Body of pancreas (tissue), 4 donors: ENCODE data around the gene BCAP29. TPM values are rescaled to one million over a fixed set of nuclear protein-coding genes. Genes with fewer than 3 reads are reported as not detected.

ENCODE experiments used
- ATAC-seq: fragments of 150-250 bp; one replicate; pipeline ENCODE4 v1.9.1; 2016
- DNase-seq, 4 donors: peaks; one replicate each; pipeline ENCODE4 v3.0.0-alpha.2; 2019
- H3K27ac ChIP-seq, 4 donors: fragments of 200-600 bp; sonication (generic); 1 replicate in 3 of 4; 2 replicates in 1 of 4; pipeline versions ENCODE4 v1.5.1 to v1.6.1; 2016 to 2019; ENCODE audit warnings: mild to moderate bottlenecking in 1 of 4, mixed read lengths in 1 of 4, moderate library complexity in 1 of 4
- H3K27me3 ChIP-seq, 2 donors: fragments of 200-600 bp; sonication (generic); one replicate each; pipeline ENCODE4 v1.6.0; 2016; ENCODE audit warnings: mild to moderate bottlenecking in 1 of 2
- H3K36me3 ChIP-seq, 2 donors: fragments of 200-600 bp; sonication (generic); replicated peaks in 1 of 2; 2 replicates each; pipeline ENCODE4 v1.5.1; 2016; ENCODE audit warnings: low read depth in 2 of 2; ENCODE audit not compliant: insufficient read depth in 1 of 2
- H3K4me1 ChIP-seq: fragments of 200-600 bp; sonication (generic); one replicate; pipeline ENCODE4 v1.6.0; 2016
- H3K4me3 ChIP-seq, 2 donors: fragments of 200-600 bp; sonication (generic); 1 replicate in 1 of 2; 2 replicates in 1 of 2; pipeline ENCODE4 v1.5.1; 2016 to 2019
- H3K9me3 ChIP-seq, 3 donors: fragments of 200-600 bp; sonication (generic); 1 replicate in 2 of 3; 2 replicates in 1 of 3; pipeline ENCODE4 v1.5.1; 2016
- CTCF ChIP-seq, 7 experiments: fragments of 450-650 bp in 4 of 7; fragments of 200-600 bp in 3 of 7; sonication (generic) in 3 of 7; IDR thresholded peaks; one replicate each; pipeline ENCODE4 v1.5.1; 2016 to 2019; ENCODE audit warnings: antibody characterized with exemption in 7 of 7
- POLR2A ChIP-seq, 3 donors: fragments of 450-650 bp; IDR thresholded peaks; one replicate each; pipeline ENCODE4 v1.6.1; 2016; ENCODE audit warnings: antibody characterized with exemption in 3 of 3, mild to moderate bottlenecking in 2 of 3
- WGBS, 2 donors: methylation state at CpG; one replicate each; pipeline ENCODE4 v1.1.5; 2017; 5-methylcytosine and 5-hydroxymethylcytosine counted together
- intact Hi-C: fragments of 100-400 bp; cut with DNase I; formaldehyde crosslinking; loops from one replicate; pipeline ENCODE4 v1.15.1; 2023
- total RNA-seq, 2 donors: library from RNA; depleted of rRNA; stranded (reverse); fragments of >200 nt; gene quantifications; one replicate each; pipeline ENCODE4 v1.1.0, GENCODE V29; 2016

BCAP29 gene
- total RNA-seq, 2 donors from 2014 or later = 20.8 to 37.9 TPM

GRCh38 chr7:107580716-107581383, 804 bp downstream of the BCAP29 start:
- ATAC-seq = no peak
- Histone ChIP-seq H3K36me3 (no peaks in the 10 kb centered on the region), H3K27me3 (no peaks in the 10 kb centered on the region), H3K4me1 (peaks cover 11% of the 10 kb centered on the region), H3K27ac (peak overlapping the region; percentile 76 to 96 (median 92)), H3K9me3 (no peaks in the 10 kb centered on the region), H3K4me3 (peak overlapping the region; percentile 37 to 64)
- intact Hi-C loops = no loop called here
- no peak for DNase-seq
- 14% methylated on average over 10 of the region's 10 CpGs for WGBS, 2 donors
- TF ChIP-seq CTCF (IDR thresholded peaks at IDR 0.05) = peak in 1 of 7 experiments; percentile 8
- no peak for TF ChIP-seq POLR2A (IDR thresholded peaks at IDR 0.05)

- 27 to 30% methylated on average over 5 of the region's 5 CpGs for WGBS, 2 donors
- no peaks in the 10 kb centered on the region for H3K9me3 ChIP-seq
- intact Hi-C loops = no loop called here
- no peak for DNase-seq
- H3K27me3 ChIP-seq = no peaks in the 10 kb centered on the region
- no peak overlapping the region for H3K4me3 ChIP-seq
- ATAC-seq = no peak
- H3K4me1 ChIP-seq = peaks cover 11% of the 10 kb centered on the region
- H3K27ac ChIP-seq = peak overlapping the region in 1 of 4 donors; percentile 96
- no peaks in the 10 kb centered on the region for H3K36me3 ChIP-seq
- no peak for TF ChIP-seq POLR2A (IDR thresholded peaks at IDR 0.05)
- no peak for TF ChIP-seq CTCF (IDR thresholded peaks at IDR 0.05)
Observed at GRCh38 chr7:107581387-107582013, 1.5 kb downstream of the BCAP29 start.

- intact Hi-C loops = no loop called here
- 86 to 88% methylated on average over 2 of the region's 2 CpGs for WGBS, 2 donors
- ATAC-seq (no peak), DNase-seq (no peak)
- H3K4me3 ChIP-seq = no peak overlapping the region
- H3K4me1 ChIP-seq = peaks cover 11% of the 10 kb centered on the region
- H3K27me3 ChIP-seq = no peaks in the 10 kb centered on the region
- no peak overlapping the region for H3K27ac ChIP-seq
- TF ChIP-seq POLR2A (IDR thresholded peaks at IDR 0.05) = no peak
- no peak for TF ChIP-seq CTCF (IDR thresholded peaks at IDR 0.05)
- no peaks in the 10 kb centered on the region for H3K36me3 ChIP-seq
- H3K9me3 ChIP-seq = no peaks in the 10 kb centered on the region
Observed at GRCh38 chr7:107582875-107583274, 2.8 kb downstream of the BCAP29 start.

- Histone ChIP-seq H3K4me3 (no peak overlapping the region), H3K4me1 (peaks cover 11% of the 10 kb centered on the region), H3K27me3 (no peaks in the 10 kb centered on the region), H3K27ac (no peak overlapping the region), H3K9me3 (no peaks in the 10 kb centered on the region), H3K36me3 (peaks cover 0 to 2% of the 10 kb centered on the region in 2 donors)
- WGBS, 2 donors = 79 to 87% methylated on average over 2 of the region's 2 CpGs
- DNase-seq = no peak
- intact Hi-C loops = no loop called here
- ATAC-seq = no peak
- no peak for TF ChIP-seq CTCF (IDR thresholded peaks at IDR 0.05)
- TF ChIP-seq POLR2A (IDR thresholded peaks at IDR 0.05) = no peak
Observed at GRCh38 chr7:107584716-107585115, 4.7 kb downstream of the BCAP29 start.
